Peyer's patch (tissue), 4 donors: ENCODE data around the gene TPSG1. TPM values are rescaled to one million over a fixed set of nuclear protein-coding genes. Genes with fewer than 3 reads are reported as not detected.
"Not testable (repeated sequence)": the region's sequence is repeated elsewhere in the genome, so short reads cannot be mapped to it uniquely, and the experiment has no call there.

Experiments
- DNase-seq, 3 donors: peaks; one replicate each; pipeline ENCODE4 v3.0.0-alpha.2; 2017 to 2019
- H3K27ac ChIP-seq, 4 donors: fragments of 200-600 bp; sonication (generic); one replicate each; pipeline ENCODE4 v1.5.1; 2016 to 2019
- H3K27me3 ChIP-seq, 2 donors: fragments of 200-600 bp; sonication (generic); one replicate each; pipeline ENCODE4 v1.5.1; 2019
- H3K36me3 ChIP-seq, 3 donors: fragments of 200-600 bp; sonication (generic); one replicate each; pipeline ENCODE4 v1.5.1; 2016 to 2019
- H3K4me1 ChIP-seq, 4 donors: fragments of 200-600 bp; sonication (generic); one replicate each; pipeline ENCODE4 v1.5.1; 2016 to 2019
- H3K4me3 ChIP-seq, 4 donors: fragments of 200-600 bp; sonication (generic); 1 replicate in 3 of 4; 2 replicates in 1 of 4; pipeline ENCODE4 v1.5.1; 2016 to 2019; ENCODE audit warnings: mild to moderate bottlenecking in 1 of 4
- H3K9me3 ChIP-seq, 4 donors: fragments of 200-600 bp; sonication (generic); one replicate each; pipeline ENCODE4 v1.5.1; 2016 to 2019; ENCODE audit warnings: mild to moderate bottlenecking in 1 of 4
- CTCF ChIP-seq, 6 experiments: fragments of 450-650 bp in 4 of 6; fragments of 200-600 bp in 2 of 6; sonication (generic) in 1 of 6; IDR thresholded peaks; one replicate each; pipeline ENCODE4 v1.5.1; 2017 to 2019; ENCODE audit warnings: antibody characterized with exemption in 6 of 6, mild to moderate bottlenecking in 3 of 6, moderate library complexity in 1 of 6
- POLR2A ChIP-seq, 2 donors: fragments of 450-650 bp; IDR thresholded peaks; one replicate each; pipeline ENCODE4 v1.5.1; 2017; ENCODE audit warnings: antibody characterized with exemption in 2 of 2, mild to moderate bottlenecking in 2 of 2, moderate library complexity in 2 of 2
- total RNA-seq, 4 donors: library from RNA; depleted of rRNA; stranded (reverse); fragments of >200 nt; gene quantifications; one replicate each; pipeline ENCODE4 v1.1.0, GENCODE V29; 2016

Gene TPSG1
- total RNA-seq, 4 donors from 2014 or later = 16.4 to 44.6 (median 29.5) TPM

- not testable (repeated sequence) for DNase-seq, H3K27me3 ChIP-seq, H3K4me1 ChIP-seq, H3K36me3 ChIP-seq, H3K27ac ChIP-seq, H3K4me3 ChIP-seq, H3K9me3 ChIP-seq
Observed at GRCh38 chr16:1231301-1231700, 6.2 kb upstream of the TPSG1 start.

- H3K4me3 ChIP-seq, H3K27ac ChIP-seq, H3K4me1 ChIP-seq, H3K9me3 ChIP-seq, H3K27me3 ChIP-seq, H3K36me3 ChIP-seq, DNase-seq: not testable (repeated sequence)
Observed at GRCh38 chr16:1230471-1231212, 5.6 kb upstream of the TPSG1 start.

- not testable (repeated sequence) for H3K4me3 ChIP-seq, H3K27me3 ChIP-seq, H3K27ac ChIP-seq, H3K9me3 ChIP-seq, H3K4me1 ChIP-seq, H3K36me3 ChIP-seq, DNase-seq
Observed at GRCh38 chr16:1230084-1230470, 5.0 kb upstream of the TPSG1 start, which contains the start of gene TPSB2. TSS of gene TPSB2 (minus strand) at chr16:1230184. CDS start at chr16:1229951, 233 bp downstream.

- H3K9me3 ChIP-seq, H3K27me3 ChIP-seq, H3K36me3 ChIP-seq, H3K4me1 ChIP-seq, DNase-seq, H3K4me3 ChIP-seq, H3K27ac ChIP-seq: not testable (repeated sequence)
Observed at GRCh38 chr16:1229476-1229875, 4.4 kb upstream of the TPSG1 start.

- H3K4me1 ChIP-seq, DNase-seq, H3K27me3 ChIP-seq, H3K4me3 ChIP-seq, H3K36me3 ChIP-seq, H3K9me3 ChIP-seq, H3K27ac ChIP-seq: not testable (repeated sequence)
Observed at GRCh38 chr16:1228227-1228626, 3.2 kb upstream of the TPSG1 start.

GRCh38 chr16:1226692-1227091 is 1.6 kb upstream of the TPSG1 start:
- not testable (repeated sequence) for H3K27me3 ChIP-seq, H3K4me3 ChIP-seq, H3K9me3 ChIP-seq, H3K27ac ChIP-seq, DNase-seq, H3K36me3 ChIP-seq, H3K4me1 ChIP-seq

- not testable (repeated sequence) for H3K4me1 ChIP-seq, H3K4me3 ChIP-seq, H3K36me3 ChIP-seq, H3K9me3 ChIP-seq, H3K27me3 ChIP-seq
- DNase-seq = peak in 1 of 3 donors; percentile 60
- H3K27ac ChIP-seq = peak overlapping the region in 2 of 4 donors; percentile 45 to 66
Observed at GRCh38 chr16:1225728-1226311, 752 bp upstream of the TPSG1 start.

GRCh38 chr16:1224558-1224957 is 510 bp downstream of the TPSG1 start:
- TF ChIP-seq POLR2A (IDR thresholded peaks at IDR 0.05) = no peak
- TF ChIP-seq CTCF (IDR thresholded peaks at IDR 0.05) = no peak
- peaks cover 0 to 6% (median 0%) of the 10 kb centered on the region in 4 donors for H3K4me1 ChIP-seq
- H3K9me3 ChIP-seq = no peaks in the 10 kb centered on the region
- H3K36me3 ChIP-seq = no peaks in the 10 kb centered on the region
- peak in 1 of 3 donors; percentile 68 for DNase-seq
- H3K27ac ChIP-seq = peak overlapping the region in 2 of 4 donors; percentile 45 to 66
- H3K4me3 ChIP-seq = peak overlapping the region in 1 of 4 donors; percentile 21
- H3K27me3 ChIP-seq = no peaks in the 10 kb centered on the region

GRCh38 chr16:1223355-1224214 is 1.5 kb downstream of the TPSG1 start:
- no peaks in the 10 kb centered on the region for H3K36me3 ChIP-seq
- peaks cover 0 to 6% (median 0%) of the 10 kb centered on the region in 4 donors for H3K4me1 ChIP-seq
- DNase-seq = no peak
- no peak for TF ChIP-seq POLR2A (IDR thresholded peaks at IDR 0.05)
- TF ChIP-seq CTCF (IDR thresholded peaks at IDR 0.05) = no peak
- no peaks in the 10 kb centered on the region for H3K9me3 ChIP-seq
- H3K27me3 ChIP-seq = no peaks in the 10 kb centered on the region
- H3K4me3 ChIP-seq = no peak overlapping the region
- H3K27ac ChIP-seq = peak overlapping the region in 1 of 4 donors; percentile 66
